HepG2 (cell line): Measurements from ENCODE around the gene DZANK1. TPM values are rescaled to one million over a fixed set of nuclear protein-coding genes. Genes with fewer than 3 reads are reported as not detected.

Experiments
- ATAC-seq: fragments of 200-7000 bp; cut with Tn5 transposase; 3 replicates; pipeline ENCODE4 v1.9.1; 2020; ENCODE audit warnings: mild to moderate bottlenecking, moderate library complexity
- Bru-seq: library from RNA; stranded (reverse); fragments of 400-500 nt; gene quantifications from one replicate; lab custom pipeline; 2021; lab: Mats Ljungman, UMichigan
- BruChase-seq, 2 experiments: library from RNA; stranded (reverse); fragments of 400-500 nt; gene quantifications; one replicate each; lab custom pipeline; 2021; lab: Mats Ljungman, UMichigan
- BruUV-seq: library from RNA; stranded (reverse); fragments of 400-500 nt; replicated peaks from 2 replicates; lab custom pipeline; 2021; lab: Mats Ljungman, UMichigan
- CTCF ChIA-PET: fragments of 300-600 bp; formaldehyde crosslinking; extraction: SDS; loops from one replicate; lab custom pipeline; 2021; ENCODE audit warnings: low total read pairs, inconsistent platforms, low intra/inter-chr PET ratio; lab: Yijun Ruan, JAX
- POLR2A ChIA-PET: fragments of 350-600 bp; sonication (Branson Sonifier 250); formaldehyde crosslinking; loops from one replicate; lab custom pipeline; 2020; ENCODE audit warnings: antibody characterized with exemption, inconsistent platforms; lab: Yijun Ruan, JAX
- DNase-seq: peaks from one replicate; pipeline ENCODE4 v3.0.0-alpha.2; 2015; ENCODE audit warnings: low spot score
- FAIRE-seq: peaks from 3 replicates; lab custom pipeline; 2011; peaks lifted over from hg19 to GRCh38; lab: Jason Lieb, UNC
- H2AFZ ChIP-seq: one replicate; pipeline ENCODE4 v1.6.1; 2011; ENCODE audit warnings: low read length, inconsistent platforms
- H3K27ac ChIP-seq: fragments of 300-600 bp; 3 replicates; pipeline ENCODE4 v1.8.0; 2011; ENCODE audit warnings: mixed run types, mild to moderate bottlenecking, mixed read lengths, low read length, inconsistent platforms; ENCODE audit not compliant: insufficient read depth; ENCODE audit errors: extremely low read length
- H3K27me3 ChIP-seq, 2 experiments: fragments of 200-600 bp in 1 of 2; 2 replicates in 1 of 2; 3 replicates in 1 of 2; pipeline versions ENCODE4 v1.6.0 to v1.8.0; 2011; ENCODE audit warnings: low read length in 2 of 2, mild to moderate bottlenecking in 2 of 2, moderate library complexity in 2 of 2, inconsistent platforms in 1 of 2; ENCODE audit not compliant: insufficient read depth in 2 of 2, control insufficient read depth in 1 of 2
- H3K36me3 ChIP-seq, 2 experiments: fragments of 200-600 bp in 1 of 2; replicated peaks in 1 of 2; 2 replicates in 1 of 2; 3 replicates in 1 of 2; pipeline versions ENCODE4 v1.5.1 to v1.8.0; 2011; ENCODE audit warnings: low read length in 2 of 2, inconsistent platforms in 1 of 2; ENCODE audit not compliant: insufficient read depth in 2 of 2, control insufficient read depth in 1 of 2
- H3K4me1 ChIP-seq: 2 replicates; pipeline ENCODE4 v1.5.1; 2012; ENCODE audit warnings: low read length, inconsistent platforms; ENCODE audit not compliant: insufficient read depth
- H3K4me2 ChIP-seq: 2 replicates; pipeline ENCODE4 v1.6.0; 2011; ENCODE audit warnings: low read depth, low read length, inconsistent platforms
- H3K4me3 ChIP-seq, 3 experiments: fragments of 200-600 bp in 1 of 3; sonication (generic), shearing (Covaris generic) in 1 of 3; replicated peaks in 1 of 3; 2 replicates each; pipeline ENCODE4 v1.5.1; 2011 to 2016; ENCODE audit warnings: low read length in 3 of 3, inconsistent platforms in 2 of 3, low read depth in 2 of 3, mild to moderate bottlenecking in 2 of 3, control low read depth in 1 of 3, mixed read lengths in 1 of 3; ENCODE audit not compliant: insufficient read depth in 1 of 3
- H3K79me2 ChIP-seq: one replicate; pipeline ENCODE4 v1.6.1; 2011; ENCODE audit warnings: low read length, inconsistent platforms; ENCODE audit not compliant: insufficient read depth
- H3K9ac ChIP-seq: 2 replicates; pipeline ENCODE4 v1.6.0; 2011; ENCODE audit warnings: mild to moderate bottlenecking, low read depth, low read length, inconsistent platforms; ENCODE audit not compliant: insufficient read depth
- H3K9me3 ChIP-seq: 2 replicates; pipeline ENCODE4 v1.5.1; 2012; ENCODE audit warnings: mild to moderate bottlenecking, low read length
- H4K20me1 ChIP-seq: 2 replicates; pipeline ENCODE4 v1.6.0; 2011; ENCODE audit warnings: inconsistent platforms, mild to moderate bottlenecking, low read length, moderate library complexity; ENCODE audit not compliant: insufficient read depth
- DR1 ChIP-seq: sonication (generic); formaldehyde crosslinking; IDR thresholded peaks from 2 replicates; pipeline ENCODE4 v1.8.0; 2021; ENCODE audit warnings: mild to moderate bottlenecking, missing genetic modification reagents, inconsistent platforms
- ELF3 ChIP-seq: IDR thresholded peaks from 2 replicates; pipeline ENCODE4 v1.6.1; 2016; ENCODE audit warnings: missing genetic modification reagents, missing compliant biosample characterization
- MED8 ChIP-seq: sonication (generic); formaldehyde crosslinking; IDR thresholded peaks from 2 replicates; pipeline ENCODE4 v1.8.1; 2023; ENCODE audit warnings: mild to moderate bottlenecking, missing genetic modification reagents; ENCODE audit not compliant: insufficient replicate concordance
- MEIS2 ChIP-seq: sonication (generic); formaldehyde crosslinking; IDR thresholded peaks from 2 replicates; pipeline ENCODE4 v1.9.0; 2021; ENCODE audit warnings: mild to moderate bottlenecking, missing genetic modification reagents
- PHF20 ChIP-seq: sonication (generic); formaldehyde crosslinking; IDR thresholded peaks from 2 replicates; pipeline ENCODE4 v1.5.0; 2020; ENCODE audit warnings: mild to moderate bottlenecking, missing genetic modification reagents
- RFX1 ChIP-seq: fragments of 450-650 bp; IDR thresholded peaks from 2 replicates; pipeline ENCODE4 v1.6.1; 2017
- STAG1 ChIP-seq: sonication (generic); formaldehyde crosslinking; IDR thresholded peaks from 2 replicates; pipeline ENCODE4 v1.4.0; 2020; ENCODE audit warnings: missing genetic modification reagents
- WGBS: methylation state at CpG from one replicate; pipeline ENCODE4 v1.1.6; 2017; ENCODE audit warnings: low lambda C conversion rate; 5-methylcytosine and 5-hydroxymethylcytosine counted together
- in situ Hi-C: cut with HindIII; loops from 2 replicates; pipeline ENCODE4 v1.10.0; 2017; ENCODE audit warnings: low pct_unique_long_range_greater_than_20kb; ENCODE audit not compliant: extremely low pct_ligation_motif_present
- intact Hi-C: fragments of 100-400 bp; cut with micrococcal nuclease; formaldehyde crosslinking; loops from one replicate; pipeline ENCODE4 v1.10.0; 2022; ENCODE audit not compliant: unreplicated experiment
- long read RNA-seq, 2 experiments: library from RNA in 1 of 2; library from polyadenylated mRNA in 1 of 2; stranded (forward) in 1 of 2; unstranded in 1 of 2; transcript quantifications; one replicate each; pipeline ENCODE4 v2.0.0, GENCODE V29; 2019 to 2022
- polyA minus RNA-seq, 3 experiments: library from RNA; depleted of rRNA, polyadenylated mRNA; stranded (reverse); fragments of >200 nt; gene quantifications; 2 replicates each; pipeline ENCODE4 v1.2.3, GENCODE V29; 2011; ENCODE audit warnings: low replicate concordance in 1 of 3
- polyA plus RNA-seq, 8 experiments: library from polyadenylated mRNA; depleted of rRNA in 3 of 8; stranded (reverse) in 7 of 8; unstranded in 1 of 8; fragments of >200 nt; fragmentation: Illumina TruSeq in 4 of 8; extraction: Trizol in 4 of 8; gene quantifications; 2 replicates each; pipeline versions ENCODE4 v1.2.1 to v1.2.3, GENCODE V29; 2011 to 2016; ENCODE audit warnings: low read depth in 4 of 8, missing spikeins in 1 of 8, mixed read lengths in 1 of 8; ENCODE audit not compliant: insufficient read depth in 1 of 8
- total RNA-seq, 5 experiments: library from RNA; depleted of rRNA; stranded (reverse); fragments of >200 nt; fragmentation: Illumina TruSeq; extraction: Trizol; gene quantifications; 2 replicates each; pipeline ENCODE4 v1.2.3, GENCODE V29; 2016; ENCODE audit warnings: low read depth in 1 of 5
- TF ChIP-seq, protein P1 (sequence below): sonication (generic); formaldehyde crosslinking; IDR thresholded peaks from 2 replicates; pipeline ENCODE4 v1.5.1; 2020; ENCODE audit warnings: mild to moderate bottlenecking, missing genetic modification reagents, borderline replicate concordance
- TF ChIP-seq, protein P2 (sequence below): sonication (generic); formaldehyde crosslinking; IDR thresholded peaks from 2 replicates; pipeline ENCODE4 v1.9.0; 2021; ENCODE audit warnings: missing genetic modification reagents, mild to moderate bottlenecking, borderline replicate concordance
- TF ChIP-seq, protein P3 (sequence below): fragments of 450-650 bp; IDR thresholded peaks from 2 replicates; pipeline ENCODE4 v1.6.1; 2017

Gene DZANK1
- total RNA-seq (2016; rRNA removed; fragmentation: Illumina TruSeq; extraction: Trizol) (1.4 and 1.6 TPM in 2 replicates), polyA plus RNA-seq (2011; rRNA removed) (2.6 and 3.2 TPM in 2 replicates), polyA minus RNA-seq (2011; rRNA and poly(A)+ RNA removed; ENCODE audit: low replicate concordance) (1.3 and 1.4 TPM in 2 replicates), Bru-seq, nascent RNA (percentile 43 among the genes with signal in this experiment), BruChase-seq, experiment 1, labeled RNA remaining after a 6-hour chase (percentile 41 among the genes with signal in this experiment), BruChase-seq, experiment 2, labeled RNA remaining after a 2-hour chase (percentile 44 among the genes with signal in this experiment)
- 0.81 and 0.88 TPM in 2 replicates for total RNA-seq (2016; cell fraction: cytosol; rRNA removed; fragmentation: Illumina TruSeq; extraction: Trizol; ENCODE audit: low read depth)
- total RNA-seq (2016; cell fraction: insoluble cytoplasmic fraction; rRNA removed; fragmentation: Illumina TruSeq; extraction: Trizol), result 0.91 and 1.3 TPM in 2 replicates
- 1.0 and 1.4 TPM in 2 replicates for total RNA-seq (2016; cell fraction: membrane; rRNA removed; fragmentation: Illumina TruSeq; extraction: Trizol)
- total RNA-seq (2016; cell fraction: nucleus; rRNA removed; fragmentation: Illumina TruSeq; extraction: Trizol), result 2.1 and 2.3 TPM in 2 replicates
- polyA plus RNA-seq (2011; cell fraction: cytosol; rRNA removed), result 0.97 and 1.4 TPM in 2 replicates
- polyA plus RNA-seq (2011; cell fraction: nucleus; rRNA removed), result 3.2 and 3.4 TPM in 2 replicates
- 1.1 and 1.3 TPM in 2 replicates for polyA plus RNA-seq (2012)
- polyA plus RNA-seq (2016; cell fraction: cytosol; fragmentation: Illumina TruSeq; extraction: Trizol; ENCODE audit: low read depth), result 0.29 and 0.33 TPM in 2 replicates
- polyA plus RNA-seq (2016; cell fraction: insoluble cytoplasmic fraction; fragmentation: Illumina TruSeq; extraction: Trizol; ENCODE audit: low read depth), result 1.4 TPM in 2 replicates
- polyA plus RNA-seq (2016; cell fraction: membrane; fragmentation: Illumina TruSeq; extraction: Trizol; ENCODE audit: low read depth), result 0.38 and 0.62 TPM in 2 replicates
- 4.4 and 4.5 TPM in 2 replicates for polyA plus RNA-seq (2016; cell fraction: nucleus; fragmentation: Illumina TruSeq; extraction: Trizol; ENCODE audit: insufficient read depth, low read depth)
- polyA minus RNA-seq (2011; cell fraction: cytosol; rRNA and poly(A)+ RNA removed), result 0.53 and 0.79 TPM in 2 replicates
- 2.4 and 2.5 TPM in 2 replicates for polyA minus RNA-seq (2011; cell fraction: nucleus; rRNA and poly(A)+ RNA removed)
- long read RNA-seq, experiment 1, partial matches to known transcripts, result 0 of 1 reads
- long read RNA-seq, experiment 1, other reads (novel, unspliced or antisense), result 1 of 1 reads
- long read RNA-seq, experiment 2, result 0 reads

DNA sequence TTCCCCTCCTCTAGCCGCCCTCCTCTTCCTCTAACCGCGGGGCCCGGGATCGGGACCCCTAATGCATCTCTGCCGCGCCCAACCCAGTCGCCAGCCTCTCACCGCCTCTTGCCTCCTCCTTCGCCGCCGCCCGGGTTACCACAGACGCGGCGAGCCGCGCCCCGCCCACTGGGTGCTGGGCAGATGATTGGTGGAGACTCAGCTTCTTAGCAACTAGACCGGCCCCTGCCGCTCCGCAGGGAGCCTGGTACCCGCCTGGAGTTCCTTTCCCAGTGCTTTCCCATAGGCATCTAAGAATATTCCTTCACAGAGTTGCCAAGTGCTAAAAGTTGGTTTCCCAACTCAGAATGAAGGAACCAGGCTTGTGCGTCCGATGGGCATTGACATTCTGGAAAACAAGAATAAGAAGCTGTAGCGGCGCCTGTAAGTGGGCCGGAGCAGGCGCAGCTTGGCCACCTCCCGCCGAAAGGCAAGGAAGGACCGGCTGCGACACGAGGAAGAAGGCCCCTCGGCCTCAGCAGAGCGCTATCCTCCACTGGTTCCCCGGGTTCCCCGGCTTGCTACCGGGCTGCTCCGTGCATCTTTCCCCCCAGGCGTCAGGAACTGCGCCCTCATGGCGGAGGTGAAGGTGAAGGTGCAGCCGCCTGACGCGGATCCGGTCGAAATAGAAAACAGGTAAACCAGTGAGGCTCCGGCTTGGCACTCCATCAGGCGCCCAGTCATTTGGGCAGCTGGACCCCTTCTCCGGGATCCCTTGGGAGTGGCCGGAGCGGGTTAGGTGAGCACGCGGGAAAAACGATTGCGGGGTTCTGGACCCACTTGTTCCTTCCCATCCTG, at the start of gene DZANK1, which contains the start of gene POLR3F:
Gene DZANK1, minus strand, starts transcription at position 137 of the 837 bp plus-strand sequence. CDS start 1,672 bp downstream, outside the sequence.
Gene POLR3F, plus strand, starts transcription at position 497 of the 837 bp plus-strand sequence. Its CDS starts 117 bp downstream, at position 614.
- no peaks in the 10 kb centered on the region for H3K9me3 ChIP-seq
- H3K36me3 ChIP-seq, result peaks cover 13 to 25% of the 10 kb centered on the region in 2 experiments
- H3K4me3 ChIP-seq, result peak within 1 kb of the TSS; percentile 79 to 91 (median 83)
- intact Hi-C loops (loop anchor here (1.0 to 10.0 kb wide), 7 partner anchors 30 to 179 kb away; partner anchors contain the start of genes DTD1, RBBP9, SEC23B and SMIM26), in situ Hi-C loops (no loop called here)
- peak within 1 kb of the TSS; percentile 77 for H2AFZ ChIP-seq
- DNase-seq (peak; percentile 97), FAIRE-seq (peak; percentile 94), ATAC-seq (peak; percentile 99)
- no TSS peak for BruUV-seq
- H3K4me1 ChIP-seq, result peaks cover 27% of the 10 kb centered on the region
- H3K79me2 ChIP-seq, result peaks cover 27% of the 10 kb centered on the region
- WGBS, result under 1% methylated on average over 57 of the region's 57 CpGs
- no peaks in the 10 kb centered on the region; a peak in 1 of 5 replicates for H3K27me3 ChIP-seq
- peak within 1 kb of the TSS; percentile 88 for H3K9ac ChIP-seq
- H3K4me2 ChIP-seq, result peak within 1 kb of the TSS; percentile 85
- CTCF ChIA-PET, result no interaction called here
- H3K27ac ChIP-seq, result peak within 1 kb of the TSS; percentile 88
- POLR2A ChIA-PET, result interaction anchor here (0.7 to 3.2 kb wide), 17 partner anchors 8 to 179 kb away, joined by 3 to 78 read pairs (median 7); partner anchors contain the start of genes RBBP9, SEC23B, SMIM26 and ZNF133
- no peaks in the 10 kb centered on the region for H4K20me1 ChIP-seq
- peak; percentile 13 for TF ChIP-seq STAG1 (CRISPR knock-in tag)
- TF ChIP-seq, protein P1, sequence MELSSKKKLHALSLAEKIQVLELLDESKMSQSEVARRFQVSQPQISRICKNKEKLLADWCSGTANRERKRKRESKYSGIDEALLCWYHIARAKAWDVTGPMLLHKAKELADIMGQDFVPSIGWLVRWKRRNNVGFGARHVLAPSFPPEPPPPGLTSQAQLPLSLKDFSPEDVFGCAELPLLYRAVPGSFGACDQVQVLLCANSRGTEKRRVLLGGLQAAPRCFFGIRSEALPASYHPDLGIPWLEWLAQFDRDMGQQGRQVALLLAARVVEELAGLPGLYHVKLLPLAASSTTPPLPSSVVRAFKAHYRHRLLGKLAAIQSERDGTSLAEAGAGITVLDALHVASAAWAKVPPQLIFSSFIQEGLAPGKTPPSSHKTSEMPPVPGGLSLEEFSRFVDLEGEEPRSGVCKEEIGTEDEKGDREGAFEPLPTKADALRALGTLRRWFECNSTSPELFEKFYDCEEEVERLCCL (CRISPR knock-in tag), result no peak
- no peak for TF ChIP-seq MED8 (CRISPR knock-in tag)
- TF ChIP-seq, protein P2, sequence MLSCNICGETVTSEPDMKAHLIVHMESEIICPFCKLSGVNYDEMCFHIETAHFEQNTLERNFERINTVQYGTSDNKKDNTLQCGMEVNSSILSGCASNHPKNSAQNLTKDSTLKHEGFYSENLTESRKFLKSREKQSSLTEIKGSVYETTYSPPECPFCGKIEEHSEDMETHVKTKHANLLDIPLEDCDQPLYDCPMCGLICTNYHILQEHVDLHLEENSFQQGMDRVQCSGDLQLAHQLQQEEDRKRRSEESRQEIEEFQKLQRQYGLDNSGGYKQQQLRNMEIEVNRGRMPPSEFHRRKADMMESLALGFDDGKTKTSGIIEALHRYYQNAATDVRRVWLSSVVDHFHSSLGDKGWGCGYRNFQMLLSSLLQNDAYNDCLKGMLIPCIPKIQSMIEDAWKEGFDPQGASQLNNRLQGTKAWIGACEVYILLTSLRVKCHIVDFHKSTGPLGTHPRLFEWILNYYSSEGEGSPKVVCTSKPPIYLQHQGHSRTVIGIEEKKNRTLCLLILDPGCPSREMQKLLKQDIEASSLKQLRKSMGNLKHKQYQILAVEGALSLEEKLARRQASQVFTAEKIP (CRISPR knock-in tag), result no peak
- TF ChIP-seq, protein P3, sequence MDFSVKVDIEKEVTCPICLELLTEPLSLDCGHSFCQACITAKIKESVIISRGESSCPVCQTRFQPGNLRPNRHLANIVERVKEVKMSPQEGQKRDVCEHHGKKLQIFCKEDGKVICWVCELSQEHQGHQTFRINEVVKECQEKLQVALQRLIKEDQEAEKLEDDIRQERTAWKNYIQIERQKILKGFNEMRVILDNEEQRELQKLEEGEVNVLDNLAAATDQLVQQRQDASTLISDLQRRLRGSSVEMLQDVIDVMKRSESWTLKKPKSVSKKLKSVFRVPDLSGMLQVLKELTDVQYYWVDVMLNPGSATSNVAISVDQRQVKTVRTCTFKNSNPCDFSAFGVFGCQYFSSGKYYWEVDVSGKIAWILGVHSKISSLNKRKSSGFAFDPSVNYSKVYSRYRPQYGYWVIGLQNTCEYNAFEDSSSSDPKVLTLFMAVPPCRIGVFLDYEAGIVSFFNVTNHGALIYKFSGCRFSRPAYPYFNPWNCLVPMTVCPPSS, result no peak
- peak; percentile 93 for TF ChIP-seq DR1 (CRISPR knock-in tag)
- peak; percentile 89 for TF ChIP-seq RFX1
- TF ChIP-seq MEIS2, result peak; percentile 40; the same call in 1 of the 2 replicates
- TF ChIP-seq PHF20 (CRISPR knock-in tag), result peak; percentile 100
- peak; percentile 86 for TF ChIP-seq ELF3
